GM04504 (cell line): ENCODE data around the gene CAPS2.
A peak's percentile ranks its signal among the peaks of the same experiment; 100 is the strongest.
"Not testable (repeated sequence)": the region's sequence is repeated elsewhere in the genome, so short reads cannot be mapped to it uniquely, and the experiment has no call there.

ENCODE experiments used
- DNase-seq: peaks from one replicate; pipeline ENCODE4 v3.0.0-alpha.2; 2012; ENCODE audit warnings: low read depth

The CAPS2 gene

DNA sequence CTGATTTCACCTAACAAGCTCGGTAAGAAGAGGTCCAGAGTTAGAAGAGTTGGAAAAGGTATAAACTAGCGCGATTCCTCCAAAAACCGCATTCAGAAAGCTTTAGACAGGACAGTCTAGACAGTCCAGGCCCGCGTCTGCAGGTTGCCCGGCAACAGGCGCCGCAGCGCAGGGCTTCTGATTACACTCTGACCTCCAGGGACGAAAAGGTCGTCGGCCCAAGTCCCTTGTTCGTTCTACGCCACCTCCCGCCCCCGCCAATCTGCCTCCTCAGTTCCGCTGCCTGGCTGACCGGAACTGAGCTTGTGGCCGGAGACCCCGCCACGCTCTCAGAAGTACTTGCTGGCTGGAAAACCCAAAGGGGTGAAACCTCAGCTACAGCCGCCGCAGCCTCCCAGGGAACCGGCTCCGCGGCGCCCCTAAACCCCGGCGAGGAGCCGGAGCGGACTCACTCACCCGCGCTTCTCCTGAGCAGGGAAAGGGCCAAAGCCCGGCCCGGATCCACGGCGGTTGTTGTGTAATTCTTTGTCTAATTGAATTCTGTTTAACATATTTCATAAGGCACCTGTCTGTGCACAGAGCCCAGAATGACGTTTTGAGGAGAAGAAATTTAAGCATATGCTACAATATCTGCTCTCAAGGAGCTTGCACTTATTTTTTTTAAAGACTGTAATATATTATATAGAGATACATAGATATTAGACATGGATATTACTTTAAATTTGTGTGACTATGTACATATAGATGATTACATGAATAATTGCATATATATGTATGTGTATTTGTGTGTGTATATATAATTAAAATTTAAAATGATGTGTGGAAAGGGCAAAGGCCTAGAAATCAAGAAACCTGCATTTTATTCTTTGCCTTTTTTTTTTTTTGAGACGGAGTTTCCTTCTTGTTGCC lies at the start of gene CAPS2:
Gene CAPS2, minus strand, starts transcription at position 407 of the 909 bp plus-strand sequence. CDS start 3,826 bp downstream, outside the sequence.
- peak; percentile 67 for DNase-seq

DNA sequence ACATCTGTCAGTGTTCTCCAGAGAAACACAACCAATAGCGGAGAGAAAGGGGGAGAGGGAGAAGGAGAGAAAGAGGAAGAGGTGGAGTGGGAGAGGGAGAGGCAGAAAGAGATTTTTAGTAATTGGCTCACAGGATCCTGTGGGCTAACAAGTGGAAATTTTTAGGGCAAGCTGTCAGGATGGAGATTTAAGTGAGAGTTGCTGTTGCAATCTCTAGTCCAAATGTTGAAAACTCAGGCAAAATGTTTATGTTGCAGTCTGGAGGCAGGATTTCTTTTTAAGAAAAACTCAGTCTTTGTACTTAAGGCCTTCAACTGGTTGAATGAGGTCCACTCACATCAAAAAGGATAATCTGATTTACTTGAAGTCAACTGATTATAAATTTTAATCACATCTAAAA lies 48.2 kb upstream of the CAPS2 start:
- DNase-seq: no peak

DNA sequence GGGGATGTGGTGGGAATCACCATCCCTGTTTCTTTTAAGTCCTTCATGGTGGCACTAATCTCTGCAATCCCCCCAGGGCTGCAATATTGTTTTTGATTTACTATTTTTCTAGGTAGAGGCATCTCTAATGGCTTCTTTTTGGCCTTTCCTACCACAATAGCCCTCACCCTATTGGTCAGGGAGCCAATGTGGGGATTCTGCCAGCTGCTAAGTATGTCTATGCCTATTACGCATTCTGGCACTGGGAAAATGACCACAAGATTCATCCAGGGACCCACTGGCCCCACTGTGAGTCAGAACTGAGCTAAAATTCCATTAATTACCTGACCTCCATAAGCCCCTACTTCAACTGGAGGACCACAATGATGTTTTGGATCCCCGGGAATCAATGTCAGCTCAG lies 44.8 kb upstream of the CAPS2 start:
- no peak for DNase-seq

DNA sequence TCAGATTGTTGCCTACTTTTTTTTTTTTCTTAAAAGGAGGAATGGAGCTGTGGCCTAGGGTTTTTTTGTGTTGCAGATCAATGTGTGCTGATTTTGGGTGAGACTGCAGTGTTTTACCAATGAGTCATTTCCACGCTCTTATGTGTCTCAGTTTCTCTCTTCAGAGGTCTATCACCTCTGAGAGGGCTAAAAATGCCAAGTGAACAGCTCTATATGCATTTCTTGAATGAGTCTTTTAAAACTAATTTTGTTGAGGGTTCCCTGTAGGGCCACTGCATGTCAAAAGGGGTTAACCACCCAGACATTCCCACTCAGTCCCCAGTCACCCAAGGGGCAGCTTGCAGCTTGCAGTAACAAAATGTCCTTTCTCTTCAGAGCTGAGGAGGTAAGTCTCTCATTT lies 36.5 kb upstream of the CAPS2 start:
- DNase-seq: no peak

DNA sequence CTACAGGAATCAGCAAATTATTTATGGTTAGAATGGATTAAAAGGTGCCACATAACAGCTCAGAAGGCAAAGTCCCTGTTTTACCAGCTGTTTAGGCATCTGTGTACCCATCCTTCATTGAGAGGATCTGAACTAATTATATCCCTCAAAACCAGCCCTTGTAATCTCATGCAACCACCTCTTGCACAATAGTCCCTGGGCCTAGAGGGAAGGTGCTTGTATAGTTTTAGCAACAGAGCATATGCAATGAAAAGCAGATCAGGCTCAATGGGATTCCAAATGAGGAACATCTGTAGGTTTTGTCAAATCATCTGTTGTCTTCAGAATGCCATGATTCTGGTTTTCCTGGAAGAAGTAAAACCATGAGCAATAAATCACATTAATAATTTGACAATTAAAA lies 34.8 kb upstream of the CAPS2 start:
- peak; percentile 66 for DNase-seq

DNA sequence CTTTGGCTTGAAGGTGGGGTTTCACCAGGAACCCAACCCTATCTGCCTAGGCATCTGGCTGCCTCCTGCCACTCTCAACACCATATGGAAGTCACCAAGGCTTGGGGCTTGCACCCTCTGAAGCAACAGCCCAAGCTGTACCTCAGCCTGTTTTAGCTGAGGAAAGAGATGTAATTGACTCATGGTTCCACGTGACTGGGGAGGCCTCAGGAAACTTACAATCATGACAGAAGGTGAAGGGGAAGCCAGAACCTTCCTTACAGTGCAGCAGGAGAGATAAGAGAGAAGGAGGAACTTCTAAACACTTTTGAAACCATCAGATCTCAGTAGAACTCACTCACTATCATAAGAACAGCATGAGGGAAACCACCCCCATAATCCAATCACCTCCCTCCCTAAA lies 31.3 kb upstream of the CAPS2 start:
- no peak for DNase-seq

DNA sequence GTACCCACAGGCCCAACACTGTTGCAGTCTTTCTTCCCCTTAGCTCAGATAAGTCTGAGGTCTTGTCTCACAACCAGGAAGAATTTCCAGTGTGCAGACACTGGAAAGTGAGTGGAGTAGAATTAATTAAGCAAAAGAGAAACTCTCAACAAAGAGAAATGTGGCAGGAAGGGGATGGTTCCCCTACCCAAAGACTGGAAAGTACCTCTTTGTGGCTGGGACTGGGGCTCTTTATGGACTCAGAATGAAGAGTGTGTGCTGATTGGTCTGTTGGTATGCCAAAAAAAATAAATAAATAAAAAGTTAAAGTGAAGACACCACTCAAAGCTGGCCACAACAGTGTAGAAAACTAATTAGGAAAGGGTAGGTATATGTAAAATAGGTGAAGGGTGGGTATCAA lies 30.8 kb upstream of the CAPS2 start:
- DNase-seq: no peak

DNA sequence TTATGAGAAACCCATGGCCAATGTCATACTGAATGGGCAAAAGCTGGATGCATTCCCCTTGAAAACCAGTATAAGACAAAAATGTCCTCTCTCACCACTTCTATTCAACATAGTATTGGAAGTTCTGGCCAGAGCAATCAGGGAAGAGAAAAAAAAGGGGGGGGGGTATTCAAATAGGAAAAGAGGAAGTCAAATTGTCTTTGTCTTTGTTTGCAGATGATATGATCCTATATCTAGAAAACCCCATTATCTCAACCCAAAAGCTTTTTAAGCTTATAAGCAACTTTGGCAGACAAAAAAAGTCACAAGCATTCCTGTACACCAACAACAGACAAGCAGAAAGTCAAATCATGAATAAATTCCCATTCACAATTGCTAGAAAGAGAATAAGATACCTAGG lies 23.9 kb upstream of the CAPS2 start:
- no peak for DNase-seq

DNA sequence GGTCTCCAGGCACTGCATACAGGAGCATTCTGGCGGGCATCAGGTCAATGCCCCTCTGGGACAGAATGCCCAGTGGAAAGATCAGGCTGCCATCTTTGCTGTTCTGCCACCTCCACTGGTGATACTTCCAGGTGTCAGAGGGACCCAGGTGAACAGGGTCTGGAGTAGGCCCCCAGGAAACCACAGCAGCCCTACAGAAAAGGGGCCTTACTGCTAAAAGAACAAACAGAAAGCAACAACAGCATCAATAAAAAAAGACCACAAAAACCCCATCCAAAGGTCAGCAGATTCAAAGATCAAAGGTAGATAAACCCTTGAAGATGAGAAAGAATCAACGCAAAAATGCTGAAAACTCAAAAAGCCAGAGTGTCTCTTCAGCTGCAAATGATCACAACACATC lies 20.3 kb upstream of the CAPS2 start:
- no peak for DNase-seq

DNA sequence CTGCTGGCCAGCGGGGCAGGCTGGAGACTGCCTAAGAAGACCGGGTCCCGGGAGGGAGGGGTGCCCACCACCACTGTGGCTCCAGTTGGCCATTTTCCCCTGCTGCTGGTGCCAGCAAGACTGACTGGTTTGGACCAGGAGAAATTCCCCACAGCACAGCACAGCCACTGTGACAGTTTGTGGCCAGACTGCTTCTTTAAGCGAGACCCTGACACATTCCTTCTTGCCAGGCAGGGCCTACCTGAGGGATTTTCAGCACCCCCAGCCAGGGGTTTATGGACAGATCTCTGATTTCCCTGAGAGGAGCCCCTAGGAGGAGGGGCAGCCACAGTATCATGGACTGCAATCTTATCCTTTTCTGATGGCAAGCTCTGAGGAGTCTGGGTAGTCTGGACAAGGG lies 19.8 kb upstream of the CAPS2 start:
- no peak for DNase-seq

DNA sequence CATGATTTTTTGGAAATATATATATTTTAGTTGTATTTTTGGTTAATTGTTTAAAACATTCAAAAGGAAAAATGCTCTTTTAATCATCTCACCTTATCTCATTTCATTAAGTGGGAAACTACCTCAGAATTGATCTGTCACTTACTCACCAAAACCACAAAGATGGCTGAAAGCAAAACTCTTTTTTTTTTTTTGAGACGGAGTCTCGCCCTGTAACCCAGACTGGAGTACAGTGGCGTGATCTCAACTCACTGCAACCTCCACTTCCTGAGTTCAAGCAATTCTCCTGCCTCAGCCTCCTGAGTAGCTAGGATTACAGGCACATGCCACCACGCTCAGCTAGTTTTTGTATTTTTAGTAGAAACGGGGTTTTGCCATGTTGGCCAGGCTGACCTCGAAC lies 16.1 kb upstream of the CAPS2 start:
- not testable (repeated sequence) for DNase-seq

DNA sequence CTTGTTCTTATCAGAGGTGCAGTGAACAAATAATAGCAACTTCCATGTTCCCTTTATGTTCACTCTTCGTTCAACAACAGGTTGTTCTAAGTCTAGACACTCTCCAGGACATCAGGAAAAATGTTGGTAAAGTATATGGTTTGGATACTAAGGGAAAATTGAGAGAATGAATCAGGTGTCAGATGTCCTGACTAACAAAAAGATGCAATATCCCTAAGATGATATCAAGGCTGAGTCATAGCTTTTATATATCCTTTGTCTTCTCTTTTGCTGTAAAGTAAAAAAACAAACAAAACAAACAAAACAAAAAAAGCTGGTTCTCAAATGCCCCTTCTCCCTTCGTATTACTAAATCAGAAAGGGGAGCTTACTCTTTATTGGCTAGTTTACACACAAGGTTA lies 15.4 kb upstream of the CAPS2 start:
- DNase-seq: no peak

DNA sequence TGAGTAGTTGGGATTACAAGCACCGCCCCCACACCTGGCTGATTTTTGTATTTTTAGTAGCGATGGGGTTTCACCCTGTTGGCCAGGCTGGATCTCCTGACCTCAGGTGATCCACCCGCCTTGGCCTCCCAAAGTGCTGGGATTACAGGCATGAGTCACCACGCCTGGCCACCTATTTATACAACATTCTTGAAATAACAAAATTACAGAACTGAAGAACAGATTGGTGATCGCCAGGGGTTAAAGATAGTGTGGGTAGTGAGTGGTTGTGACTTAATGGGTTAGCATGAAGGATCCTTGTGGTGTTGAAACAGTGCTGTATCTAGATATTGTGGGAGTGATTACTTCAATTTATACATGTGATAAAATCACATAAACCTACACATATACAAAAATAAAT lies 11.7 kb upstream of the CAPS2 start:
- DNase-seq: no peak

DNA sequence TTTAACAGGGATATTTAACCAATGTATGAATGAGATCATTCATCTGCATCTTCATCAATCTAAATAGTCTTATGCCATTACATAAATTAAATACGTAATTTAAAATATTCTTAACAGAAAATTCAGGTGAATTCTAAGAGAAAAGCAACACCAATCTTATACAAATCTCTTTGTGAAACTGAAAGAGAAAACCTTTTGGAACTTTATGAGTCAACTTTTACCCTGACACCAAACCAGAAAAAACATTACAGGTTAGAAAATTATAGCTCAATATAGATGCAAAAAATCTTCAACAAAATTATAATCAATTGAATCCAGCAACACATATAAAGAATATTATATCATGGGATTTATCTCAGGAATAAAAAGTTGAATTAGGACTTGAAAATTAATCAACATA lies 7.8 kb upstream of the CAPS2 start:
- no peak for DNase-seq

DNA sequence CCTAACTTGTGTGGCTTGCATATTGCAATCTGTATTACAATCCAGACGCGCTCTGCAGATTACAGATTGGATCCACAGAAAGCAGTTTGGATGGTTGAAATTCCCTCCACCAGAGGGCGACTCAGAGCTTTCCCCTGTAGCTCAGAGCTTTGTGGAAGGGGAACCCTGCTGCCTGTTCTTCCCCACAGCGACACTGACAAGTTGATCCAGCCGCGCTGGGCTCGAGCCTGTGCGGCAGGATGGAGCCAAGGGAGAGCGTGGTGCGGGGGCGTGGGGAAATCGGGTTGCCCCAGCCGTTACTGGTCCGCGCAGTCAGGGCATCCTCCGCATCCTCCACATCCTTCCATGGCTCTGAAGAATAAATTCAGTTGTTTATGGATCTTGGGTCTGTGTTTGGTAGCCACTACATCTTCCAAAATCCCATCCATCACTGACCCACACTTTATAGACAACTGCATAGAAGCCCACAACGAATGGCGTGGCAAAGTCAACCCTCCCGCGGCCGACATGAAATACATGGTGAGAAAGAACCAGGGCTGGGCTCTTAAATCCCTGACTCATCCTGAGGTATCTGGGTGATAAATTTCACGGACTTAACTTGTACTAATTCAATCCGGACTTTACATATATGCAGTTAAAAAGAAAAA lies 4.4 kb upstream of the CAPS2 start, which contains the start of gene GLIPR1L1:
Gene GLIPR1L1, plus strand, starts transcription at position 287 of the 647 bp plus-strand sequence. Its CDS starts 59 bp downstream, at position 346.
- peak; percentile 85 for DNase-seq

DNA sequence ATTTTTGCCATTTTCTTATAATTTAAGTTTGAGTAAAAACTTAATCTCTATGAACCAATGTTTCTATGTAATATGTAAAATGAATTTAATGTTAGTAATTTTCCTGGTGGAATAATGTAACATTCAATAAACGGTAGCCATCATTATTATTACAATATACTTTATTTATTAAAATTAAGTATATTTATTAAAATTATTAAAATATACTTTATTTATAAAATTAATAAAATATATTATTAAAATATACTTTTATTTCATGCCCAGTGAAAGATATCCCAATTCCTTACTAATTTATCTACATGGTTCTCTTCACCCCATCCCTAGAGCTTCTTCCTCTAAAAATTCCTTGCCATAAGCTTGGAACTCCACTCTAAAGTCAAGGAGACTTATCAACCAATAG lies 2.5 kb downstream of the CAPS2 start:
- DNase-seq: no peak

DNA sequence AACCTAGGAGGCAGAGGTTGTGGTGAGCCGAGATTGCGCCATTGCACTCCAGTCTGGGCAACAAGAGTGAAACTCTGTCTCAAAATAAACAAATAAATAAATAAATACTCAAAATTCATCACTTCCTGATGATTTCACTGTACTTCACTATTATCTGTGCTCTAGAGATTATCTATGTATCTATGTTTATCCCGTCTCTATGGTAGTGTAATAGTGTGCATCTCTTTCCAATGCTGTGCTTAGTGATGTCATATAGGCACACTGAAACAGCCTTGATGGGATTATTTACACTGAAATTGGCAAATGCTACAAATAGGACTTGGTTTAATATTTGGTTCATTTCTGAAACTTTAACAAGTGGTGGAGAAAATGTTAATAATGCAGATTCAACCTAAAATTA lies 6.5 kb downstream of the CAPS2 start:
- DNase-seq: no peak

DNA sequence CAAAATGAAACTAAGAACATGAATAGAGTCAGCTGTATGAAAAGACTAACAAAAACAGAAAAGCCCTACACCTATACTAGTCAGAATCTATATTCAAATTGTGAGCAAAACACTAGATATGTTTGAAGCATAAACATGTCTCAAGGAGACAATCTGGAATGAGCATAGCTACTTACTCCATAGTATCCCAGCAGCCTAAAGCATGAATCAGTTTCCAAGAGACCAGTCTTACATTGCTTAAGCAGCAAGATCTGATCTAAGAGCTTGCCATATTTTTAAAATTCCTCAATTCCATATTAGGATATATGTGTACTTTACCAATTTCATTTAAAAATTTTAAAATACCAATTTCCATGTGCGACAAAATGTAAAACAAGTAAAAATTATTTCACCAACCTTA lies 7.7 kb downstream of the CAPS2 start:
- no peak for DNase-seq

DNA sequence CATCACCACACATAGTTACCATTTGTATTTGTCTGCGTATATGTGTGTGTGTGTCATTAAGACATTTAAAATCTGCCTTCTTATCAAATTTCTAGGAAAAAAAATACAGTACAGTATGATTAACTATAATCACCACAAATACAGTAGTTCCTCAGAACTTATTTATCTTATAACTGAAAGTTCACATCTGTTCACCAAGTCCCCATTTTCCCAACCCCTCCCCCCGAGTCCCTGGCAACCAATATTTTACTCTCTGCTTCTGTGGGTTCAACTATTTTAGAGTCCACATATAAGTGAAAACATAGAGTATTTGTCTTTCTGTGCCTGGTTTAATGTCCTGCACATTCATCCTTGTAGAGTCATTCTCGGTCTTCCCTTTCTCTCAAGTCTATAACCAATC lies 12.3 kb downstream of the CAPS2 start:
- no peak for DNase-seq

DNA sequence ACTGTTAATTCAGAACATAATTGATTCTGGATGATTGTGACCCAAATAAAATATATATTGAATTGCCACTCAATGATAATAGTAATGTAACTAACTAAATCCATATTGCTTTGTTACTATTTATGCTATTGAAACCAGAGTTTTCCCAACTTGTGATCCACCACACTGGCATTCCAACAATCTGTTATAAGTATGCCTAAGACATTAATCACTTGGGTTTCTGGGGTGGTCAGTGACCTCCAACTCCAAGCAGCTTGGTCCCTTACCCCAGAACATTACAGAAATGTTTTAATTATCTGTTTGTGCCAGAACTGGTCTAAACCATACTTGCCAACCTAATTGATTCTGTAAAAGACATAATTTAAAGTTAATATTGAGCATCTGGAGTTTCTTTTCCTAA lies 14.6 kb downstream of the CAPS2 start:
- DNase-seq: peak; percentile 24

DNA sequence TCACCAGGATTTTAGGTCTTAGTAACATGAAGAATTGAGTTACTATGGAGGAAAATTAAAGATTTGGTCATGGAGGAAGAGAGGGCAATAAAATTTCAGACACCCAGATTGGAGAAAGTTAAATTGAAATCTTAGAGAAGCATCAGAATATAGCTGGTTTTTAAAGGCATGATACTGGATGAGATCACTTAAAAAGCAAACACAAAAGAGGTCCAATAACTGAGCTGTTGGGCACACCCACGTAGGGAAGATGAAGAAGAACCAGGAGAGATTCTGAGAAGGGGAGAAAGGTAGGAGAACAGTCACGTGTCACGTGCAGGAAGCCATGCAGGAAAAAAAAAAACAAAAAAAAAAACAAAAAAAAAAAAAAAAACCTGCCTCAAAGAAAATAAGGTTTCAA lies 18.8 kb downstream of the CAPS2 start:
- no peak for DNase-seq

DNA sequence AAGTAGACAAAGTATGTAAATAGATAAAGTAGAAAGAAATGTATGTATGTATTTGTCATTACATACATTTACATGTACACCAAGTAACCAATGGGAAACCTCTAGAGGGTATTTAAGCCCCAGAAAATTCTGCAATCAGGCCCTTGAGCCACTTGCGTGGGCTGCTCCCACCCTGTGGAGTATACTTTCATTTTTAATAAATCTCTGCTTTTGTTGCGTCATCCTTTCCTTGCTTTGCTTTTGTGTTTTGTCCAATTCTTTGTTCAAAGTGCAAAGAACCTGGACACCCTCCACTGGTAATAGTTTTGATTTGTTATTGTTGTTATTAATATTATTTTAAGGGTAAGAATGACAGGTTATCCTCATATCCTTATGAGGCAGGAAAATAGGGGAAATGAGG lies 21.8 kb downstream of the CAPS2 start:
- DNase-seq: no peak
